ENCODE data around the gene C2orf92.
"Not testable (repeated sequence)": the region's sequence is repeated elsewhere in the genome, so short reads cannot be mapped to it uniquely, and the experiment has no call there.

The C2orf92 gene

DNA sequence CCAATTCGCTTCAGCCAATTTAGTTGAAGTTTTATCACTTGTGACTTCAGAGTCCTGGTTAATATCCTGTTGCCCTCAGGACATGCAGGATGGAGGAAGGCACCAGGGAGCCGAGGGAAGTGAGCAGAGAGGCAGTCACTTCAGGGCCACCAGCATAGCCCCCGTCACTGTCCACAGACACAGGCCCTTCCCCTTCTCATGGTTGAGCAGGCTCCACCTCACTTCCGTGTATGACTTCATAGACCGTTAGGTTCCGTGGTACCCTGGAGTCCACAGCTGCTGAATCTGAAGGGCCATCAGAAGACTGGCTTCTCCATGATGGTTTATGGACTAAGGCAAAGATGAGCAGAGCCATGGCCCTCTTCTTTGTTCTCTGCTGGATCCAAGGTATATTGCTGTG, at the start of gene C2orf92:
Gene C2orf92 (plus strand): TSS at position 266 of the 400 bp plus-strand sequence. CDS start 76 bp downstream, at position 342.
- DNase-seq (ENCODE audit: low read depth): no peak

- DNase-seq (ENCODE audit: low read depth): not testable (repeated sequence)
Measured at GRCh38 chr2:97620492-97620891, 49.0 kb upstream of the C2orf92 start.

- DNase-seq (ENCODE audit: low read depth): not testable (repeated sequence)
Measured at GRCh38 chr2:97622976-97623375, 46.5 kb upstream of the C2orf92 start.

GRCh38 chr2:97625354-97626048, 44.0 kb upstream of the C2orf92 start:
- DNase-seq (ENCODE audit: low read depth): not testable (repeated sequence)

- DNase-seq (ENCODE audit: low read depth): not testable (repeated sequence)
Measured at GRCh38 chr2:97626049-97626430, 43.5 kb upstream of the C2orf92 start.

DNA sequence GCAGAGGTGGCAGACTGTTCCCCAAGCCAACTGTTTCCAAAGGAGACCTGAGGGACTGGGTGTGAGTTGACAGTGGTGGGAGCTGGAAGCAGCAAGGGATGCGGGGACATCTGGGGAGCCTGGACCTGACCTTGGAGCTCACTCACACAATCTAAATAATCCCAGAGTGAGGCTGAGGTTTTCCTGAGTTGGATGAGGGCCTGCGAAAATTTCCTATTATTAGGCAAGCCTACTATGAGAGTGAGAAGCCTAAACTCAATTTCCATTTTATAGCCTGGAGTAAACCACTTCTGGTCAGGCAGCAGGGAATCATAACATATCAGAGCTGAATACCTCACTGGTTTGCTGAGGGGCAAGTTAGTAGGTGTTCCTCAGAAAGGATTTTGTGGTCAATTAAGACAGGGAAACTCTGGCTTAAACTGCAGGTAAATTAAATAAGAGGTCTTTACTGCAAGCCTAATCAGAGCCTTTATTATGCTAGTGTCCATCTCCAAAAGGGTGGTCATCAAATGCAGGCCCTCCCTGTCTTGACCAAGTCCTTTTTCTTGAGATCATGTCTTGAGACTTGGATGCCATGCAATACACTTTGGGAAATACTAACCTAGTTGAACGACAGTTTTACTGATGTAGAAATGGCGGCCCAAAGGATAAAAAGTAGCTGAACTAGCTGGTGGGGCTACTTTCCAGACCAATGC, 25.3 kb upstream of the C2orf92 start:
- DNase-seq (ENCODE audit: low read depth): no peak

- DNase-seq (ENCODE audit: low read depth): no peak
Measured at GRCh38 chr2:97645112-97645694, 24.3 kb upstream of the C2orf92 start.

GRCh38 chr2:97645695-97646629, 23.6 kb upstream of the C2orf92 start, which contains the start of gene COX5B:
Gene COX5B (plus strand): TSS chr2:97646062. CDS start chr2:97646087, 25 bp downstream.
- peak; percentile 81 for DNase-seq (ENCODE audit: low read depth)

DNA sequence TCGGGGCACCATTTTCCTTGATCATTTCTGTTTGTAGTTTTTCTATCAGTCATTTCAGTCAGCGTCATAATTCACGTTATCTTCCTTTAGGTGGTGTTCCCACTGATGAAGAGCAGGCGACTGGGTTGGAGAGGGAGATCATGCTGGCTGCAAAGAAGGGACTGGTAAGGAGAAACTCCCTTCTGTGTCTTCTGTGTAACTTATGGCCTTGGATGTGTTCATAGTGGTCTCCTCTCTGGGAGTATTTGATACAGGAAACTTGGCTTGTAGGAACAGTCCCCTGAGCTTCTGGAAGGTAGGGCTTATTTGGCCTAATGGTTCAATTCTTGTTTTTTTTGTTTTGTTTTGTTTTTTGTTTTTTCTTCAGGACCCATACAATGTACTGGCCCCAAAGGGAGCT, 22.5 kb upstream of the C2orf92 start:
- no peak for DNase-seq (ENCODE audit: low read depth)

DNA sequence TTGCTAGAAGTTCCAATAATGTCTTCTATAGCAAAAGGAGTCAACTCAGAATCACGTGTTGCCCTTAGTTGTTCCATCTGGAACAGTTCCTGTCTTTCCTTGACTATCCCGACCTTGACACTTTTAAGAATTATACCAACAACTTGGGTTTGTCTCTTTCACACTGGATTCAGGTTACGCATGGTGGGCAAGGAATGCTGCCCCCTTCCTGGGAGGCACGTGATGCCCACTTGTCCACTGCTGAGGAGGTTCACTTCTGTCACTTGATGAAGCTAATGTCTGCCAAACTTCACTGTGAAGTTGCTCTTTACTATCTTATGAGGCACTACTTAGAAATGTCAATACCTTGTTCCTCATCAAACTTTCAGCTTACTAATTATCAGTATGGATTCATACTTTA, 18.4 kb upstream of the C2orf92 start:
- no peak for DNase-seq (ENCODE audit: low read depth)

DNA sequence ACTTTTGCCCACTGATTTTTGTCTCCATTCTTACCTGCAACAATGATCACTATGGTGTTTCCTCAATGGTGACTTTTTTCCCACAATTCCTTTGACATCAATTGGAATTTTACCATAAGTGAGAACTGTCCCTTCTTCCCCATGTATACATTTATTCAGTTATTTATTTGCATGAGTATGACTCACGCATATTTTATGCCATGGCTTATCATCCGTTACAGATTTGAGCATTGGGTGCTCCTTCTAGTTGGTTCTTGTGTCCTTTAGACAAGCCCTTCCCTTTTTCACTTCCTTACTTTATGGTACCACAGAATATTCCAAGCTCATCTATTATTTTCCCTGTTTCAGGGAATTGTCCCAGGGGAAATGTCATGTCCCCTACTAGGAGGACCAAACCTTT, 16.0 kb upstream of the C2orf92 start:
- no peak for DNase-seq (ENCODE audit: low read depth)

GRCh38 chr2:97653874-97654273, 15.6 kb upstream of the C2orf92 start:
- DNase-seq (ENCODE audit: low read depth): no peak

DNA sequence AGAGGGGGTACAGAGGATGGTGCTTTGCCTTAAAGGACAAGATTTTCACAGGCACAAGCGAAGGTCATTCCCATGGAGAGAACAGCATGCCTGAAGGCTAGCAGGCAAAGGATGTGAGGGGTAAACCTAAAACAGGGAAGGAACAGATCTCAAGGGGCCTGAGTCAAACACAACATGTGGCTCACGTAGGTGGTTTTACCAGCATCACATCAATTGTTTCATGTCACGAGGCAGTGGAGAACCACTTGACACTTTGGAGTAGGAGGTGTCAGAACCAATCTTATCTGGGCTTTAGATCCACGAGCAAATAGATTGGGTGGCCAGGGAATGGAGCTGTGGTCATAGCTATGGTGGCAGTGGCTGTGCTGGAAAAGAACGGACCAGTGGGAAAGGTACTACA, 15.2 kb upstream of the C2orf92 start:
- DNase-seq (ENCODE audit: low read depth): no peak

DNA sequence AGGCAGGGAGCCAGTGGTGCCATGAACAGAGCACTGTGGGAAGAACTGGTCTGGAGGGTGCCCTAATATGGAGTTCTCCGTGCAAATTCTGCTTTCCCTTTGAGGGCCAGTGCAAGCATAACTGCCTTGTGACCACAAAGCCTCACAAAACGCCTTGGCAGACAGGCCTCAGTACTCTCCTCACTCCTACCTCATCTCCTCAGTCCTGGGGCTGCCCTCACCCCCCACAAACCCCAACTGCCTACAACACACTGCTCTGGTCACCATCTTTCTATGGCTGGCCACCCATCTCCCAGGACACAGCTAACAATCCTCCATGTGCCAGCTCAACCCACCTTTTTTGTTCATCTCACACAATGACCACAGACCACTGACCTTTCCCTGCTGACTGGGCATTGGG, 14.7 kb upstream of the C2orf92 start:
- DNase-seq (ENCODE audit: low read depth): no peak

- DNase-seq (ENCODE audit: low read depth): no peak
Measured at GRCh38 chr2:97656129-97656755, 13.3 kb upstream of the C2orf92 start.

- DNase-seq (ENCODE audit: low read depth): no peak
Measured at GRCh38 chr2:97656905-97657587, 12.5 kb upstream of the C2orf92 start.

DNA sequence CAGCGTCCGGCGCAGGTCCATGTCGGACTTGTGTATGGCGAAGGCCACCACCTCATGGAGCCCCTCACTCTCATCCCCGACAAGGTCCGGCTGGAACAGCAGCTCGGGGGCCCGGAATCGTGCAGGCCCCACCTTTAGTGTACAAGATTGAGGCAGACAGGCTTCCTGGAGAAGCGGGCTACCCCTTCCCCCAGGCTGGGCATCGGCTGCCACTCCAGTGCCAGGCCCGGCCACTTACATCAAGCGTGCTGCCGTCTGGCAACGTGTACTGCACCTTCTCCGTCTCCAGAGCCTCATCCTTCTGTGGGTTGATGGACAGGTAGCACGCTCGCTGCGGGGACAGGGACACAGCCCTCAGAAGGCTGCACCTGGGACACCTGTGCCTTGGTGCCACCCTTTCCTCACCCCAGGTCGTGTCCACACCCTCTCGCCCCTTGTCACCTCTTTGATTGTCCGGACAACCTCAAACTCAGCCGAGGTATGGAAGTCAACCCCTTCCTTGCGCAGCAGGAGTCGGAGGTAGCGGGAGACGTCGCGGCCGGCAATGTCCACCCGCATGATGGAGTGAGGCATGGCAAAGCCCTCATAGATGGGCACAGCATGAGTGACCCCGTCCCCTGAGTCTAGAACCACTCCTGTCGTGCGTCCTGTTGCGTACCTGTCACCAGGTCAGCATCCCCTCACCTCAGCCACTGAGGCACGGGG, 11.4 kb upstream of the C2orf92 start:
- no peak for DNase-seq (ENCODE audit: low read depth)

GRCh38 chr2:97658691-97659157, 10.8 kb upstream of the C2orf92 start:
- no peak for DNase-seq (ENCODE audit: low read depth)

DNA sequence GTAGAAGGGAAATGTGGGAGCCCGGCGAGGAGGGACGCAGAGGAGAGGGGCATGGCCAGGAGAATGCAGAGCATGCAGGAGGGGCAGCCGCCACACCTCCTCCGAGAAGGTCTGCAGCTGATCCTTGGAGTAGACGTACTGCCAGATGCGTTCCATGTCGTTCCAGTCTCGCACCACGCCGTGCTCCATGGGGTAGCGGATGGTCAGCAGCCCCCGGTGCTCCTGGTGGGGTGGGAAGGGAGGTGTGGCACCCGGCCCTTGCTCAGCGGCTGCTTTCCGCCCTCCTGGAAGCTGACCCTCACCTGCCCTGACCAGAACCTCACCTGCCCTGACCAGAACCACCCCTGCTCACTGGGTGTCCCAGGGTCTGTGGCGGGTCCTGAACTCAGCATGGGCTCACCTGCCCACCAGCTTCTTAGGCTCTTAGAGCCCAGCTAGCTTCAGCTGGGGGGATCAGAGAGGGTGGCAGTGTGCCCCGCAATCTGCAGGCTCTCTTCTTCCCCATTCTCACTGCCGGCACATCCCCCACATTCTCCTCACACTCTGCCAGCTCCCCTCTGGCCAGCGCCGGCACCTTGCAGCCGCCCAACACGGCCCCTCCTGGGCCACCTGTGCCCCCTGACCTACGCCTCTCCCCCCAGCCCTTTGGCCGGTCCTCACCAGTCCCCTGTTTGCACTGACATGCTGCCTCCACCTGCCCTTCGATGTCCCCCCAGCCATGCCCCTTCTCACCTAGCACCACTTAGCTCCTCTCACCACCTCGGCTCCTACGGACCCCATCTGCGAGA, 10.1 kb upstream of the C2orf92 start:
- DNase-seq (ENCODE audit: low read depth): no peak

Data from CMK (cell line).